Occipital lobe (tissue), 2 donors: ENCODE results near the gene MEF2C. TPM values are rescaled to one million over a fixed set of nuclear protein-coding genes. Genes with fewer than 3 reads are reported as not detected.
A peak's percentile ranks its signal among the peaks of the same experiment; 100 is the strongest.
"Not testable (repeated sequence)": the region's sequence is repeated elsewhere in the genome, so short reads cannot be mapped to it uniquely, and the experiment has no call there.

Experiments used
- DNase-seq: peaks from one replicate; lab custom pipeline; 2025; lab: John Stamatoyannopoulos, UW
- total RNA-seq: library from RNA; depleted of rRNA; stranded (reverse); fragments of >200 nt; gene quantifications from one replicate; pipeline ENCODE4 v1.2.3, GENCODE V29; 2014

The MEF2C gene
- total RNA-seq, 1 donor from 2014 or later: 2,088 TPM

DNA sequence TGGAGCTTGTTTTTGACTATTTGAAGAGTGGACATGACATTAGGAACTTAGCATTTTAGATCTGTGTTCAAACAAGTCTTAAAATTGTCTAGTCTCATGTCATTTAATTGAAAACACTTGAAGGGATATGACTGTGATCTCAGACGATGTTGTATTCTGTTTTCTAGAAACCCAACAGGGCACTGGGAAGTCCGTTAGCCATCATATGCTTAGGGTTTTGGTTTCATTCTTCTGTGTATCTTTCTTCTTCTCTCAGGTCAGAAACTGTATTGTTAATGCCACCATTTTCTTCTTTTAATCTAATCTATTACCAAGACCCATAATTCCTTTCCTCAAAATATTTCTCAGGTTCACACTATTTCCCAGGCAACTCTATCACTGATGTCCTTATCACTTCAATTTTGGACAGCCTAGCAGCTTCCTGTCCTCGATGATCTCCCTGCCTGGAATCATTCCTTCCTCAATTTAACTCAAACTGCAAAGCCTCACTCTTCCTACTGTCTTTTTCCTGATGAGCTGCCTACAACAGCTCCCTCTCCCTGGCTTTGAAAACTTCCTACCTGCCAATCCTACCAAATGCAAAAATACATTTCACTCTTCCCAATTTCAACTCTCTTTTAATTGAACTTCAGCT is 77.7 kb downstream of the MEF2C start:
- DNase-seq: no peak

- no peak for DNase-seq
These were observed 78.5 kb downstream of the MEF2C start for GRCh38 chr5:88804444-88804843.

DNA sequence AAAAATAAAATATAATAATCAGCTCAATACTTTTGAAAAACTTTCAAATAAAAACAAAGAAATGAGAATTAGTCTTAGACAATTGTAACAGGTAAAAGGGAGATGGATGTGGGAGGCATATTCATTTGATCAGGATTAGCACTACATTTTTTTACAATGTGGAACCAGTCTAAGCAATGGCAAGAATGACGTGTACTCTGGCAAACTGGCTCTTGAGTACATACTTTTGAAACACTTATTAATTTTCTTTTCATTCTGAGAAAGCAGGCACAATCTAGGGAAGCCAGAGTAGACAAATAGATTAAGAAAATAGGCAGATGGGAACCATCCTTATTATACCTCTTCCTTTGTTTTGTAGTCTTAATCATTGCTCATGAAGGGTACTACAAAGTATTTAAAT is 79.7 kb downstream of the MEF2C start:
- DNase-seq: no peak

DNA sequence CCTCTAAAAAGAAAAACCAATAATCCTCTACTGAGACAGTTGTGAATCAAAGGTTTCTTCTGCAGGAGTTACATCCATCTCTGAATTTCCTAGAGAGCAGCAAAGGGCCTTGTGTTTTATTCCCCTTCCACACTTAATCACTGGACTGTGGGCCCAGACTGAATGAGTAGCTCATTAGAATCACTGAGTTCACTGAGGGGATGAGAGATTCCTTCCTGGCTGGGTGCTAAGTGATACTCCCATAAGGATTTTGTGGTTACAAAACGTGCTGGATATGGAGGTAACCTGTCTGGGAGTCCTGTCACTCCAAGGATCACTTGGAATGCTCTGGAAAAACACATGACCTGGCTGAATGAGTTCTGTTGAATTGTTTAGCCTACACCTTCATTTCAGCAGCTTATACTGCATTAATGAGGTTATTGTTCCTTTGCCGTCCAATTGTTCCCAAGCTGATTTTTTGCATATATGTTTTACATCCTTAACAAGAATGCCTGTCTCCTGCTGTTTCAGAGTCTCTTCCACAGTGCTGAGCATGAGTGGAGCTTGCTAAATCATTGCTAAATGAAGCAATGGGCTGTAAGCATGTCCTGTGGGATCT is 82.9 kb downstream of the MEF2C start:
- DNase-seq: no peak

GRCh38 chr5:88798933-88799332 is 84.1 kb downstream of the MEF2C start:
- DNase-seq: not testable (repeated sequence)

DNA sequence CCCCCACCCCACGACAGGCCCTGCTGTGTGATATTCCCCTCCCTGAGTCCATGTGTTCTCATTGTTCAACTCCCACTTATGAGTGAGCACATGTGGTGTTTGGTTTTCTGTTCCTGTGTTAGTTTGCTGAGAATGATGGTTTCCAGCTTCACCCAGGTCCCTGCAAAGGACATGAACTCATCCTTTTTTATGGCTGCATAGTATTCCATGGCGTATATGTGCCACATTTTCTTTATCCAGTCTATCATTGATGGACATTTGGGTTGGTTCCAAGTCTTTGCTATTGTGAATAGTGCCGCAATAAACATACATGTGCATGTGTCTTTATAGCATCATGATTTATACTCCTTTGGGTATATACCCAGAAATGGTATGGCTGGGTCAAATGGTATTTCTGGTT is 89.2 kb downstream of the MEF2C start:
- DNase-seq: not testable (repeated sequence)

DNA sequence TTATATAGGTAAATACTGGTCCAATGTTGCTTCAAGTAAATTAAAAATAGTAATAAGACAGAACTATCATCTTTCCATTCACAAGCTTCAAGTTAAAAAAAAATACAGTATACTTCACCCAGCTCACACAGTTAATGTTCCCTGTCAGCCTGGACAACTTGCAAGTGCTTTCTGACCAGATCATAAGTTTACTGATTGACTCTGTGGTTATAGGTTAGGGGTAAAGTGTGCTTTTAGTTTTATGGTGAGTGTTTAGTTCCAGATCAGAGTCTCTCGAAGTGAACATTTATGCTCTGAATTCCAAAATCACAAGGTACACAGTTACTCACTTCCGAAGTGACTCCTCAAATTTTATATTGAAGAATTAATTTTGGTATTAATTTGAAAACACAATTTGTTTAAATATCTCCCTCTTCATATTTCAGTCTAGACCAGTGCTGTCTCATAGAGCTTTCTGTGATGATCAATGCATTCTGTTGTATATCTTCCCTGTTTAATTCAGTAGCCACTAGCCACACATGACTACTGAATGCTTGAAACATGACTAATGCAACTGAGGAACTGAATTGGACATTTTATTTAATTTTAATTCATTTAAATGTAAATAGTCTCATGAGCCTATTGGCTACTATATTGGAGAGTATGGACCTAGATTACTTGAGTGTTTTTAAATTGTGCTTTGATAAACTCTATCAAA is 90.7 kb downstream of the MEF2C start:
- no peak for DNase-seq

DNA sequence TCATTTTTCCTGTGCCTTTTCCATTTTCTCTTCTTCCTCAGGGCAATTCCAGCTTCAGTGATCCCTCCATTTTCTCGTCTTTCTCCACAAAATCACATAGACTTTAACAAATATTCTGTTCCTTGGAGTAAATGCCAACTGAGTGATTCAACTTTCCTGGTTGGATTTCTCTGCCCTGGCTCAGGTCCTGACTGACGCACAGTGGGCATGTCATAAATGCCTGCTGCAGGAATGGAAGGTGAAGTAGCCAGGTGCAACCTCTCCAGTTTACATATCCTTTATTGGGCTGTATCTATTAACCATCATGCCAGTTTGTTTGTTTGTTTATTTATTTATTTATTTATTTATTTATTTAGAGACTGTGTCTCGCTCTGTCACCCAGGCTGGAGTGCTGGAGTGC is 95.1 kb downstream of the MEF2C start:
- no peak for DNase-seq

DNA sequence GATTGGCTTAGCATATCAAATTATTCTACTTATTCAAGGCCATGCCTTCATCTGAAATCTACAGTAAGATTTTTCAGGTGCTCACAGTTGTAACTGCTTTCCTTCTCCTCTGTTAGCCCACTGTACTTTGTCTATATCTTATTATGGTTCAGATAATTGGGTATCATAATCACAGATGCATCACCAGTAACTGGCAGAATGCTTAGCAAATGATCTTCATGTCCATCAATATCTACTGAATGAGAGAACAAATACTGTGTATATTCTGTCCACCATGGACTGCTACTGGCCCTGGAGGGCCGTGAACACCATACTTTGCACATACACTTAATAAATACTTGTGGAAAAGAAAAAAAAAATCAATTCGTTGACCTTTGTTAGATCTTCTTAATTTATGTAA is 96.2 kb downstream of the MEF2C start:
- no peak for DNase-seq

- DNase-seq: no peak
These were observed 97.0 kb downstream of the MEF2C start for GRCh38 chr5:88785746-88786565.

GRCh38 chr5:88782571-88782970 is 100.4 kb downstream of the MEF2C start:
- DNase-seq: no peak

DNA sequence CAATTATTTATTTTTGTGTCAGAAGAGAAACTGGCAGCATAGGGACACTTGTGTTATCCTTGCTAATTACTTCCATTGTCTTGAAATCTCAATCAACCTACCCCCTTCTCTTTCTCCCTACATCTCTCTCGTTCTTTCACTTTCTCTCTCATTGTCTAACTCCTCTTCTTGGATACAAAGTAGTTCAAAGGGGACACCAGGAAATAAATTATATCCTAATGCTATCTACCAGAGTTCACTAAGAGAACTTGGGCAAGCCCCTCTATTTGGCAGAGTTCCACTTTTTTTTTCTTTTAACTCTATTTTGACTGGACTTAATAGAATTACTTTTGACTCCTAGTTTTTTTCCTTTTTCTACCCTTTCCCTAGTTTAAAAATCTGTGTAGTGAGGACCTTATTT is 102.2 kb downstream of the MEF2C start:
- no peak for DNase-seq

GRCh38 chr5:88778736-88779135 is 104.2 kb downstream of the MEF2C start:
- DNase-seq: peak; percentile 17

GRCh38 chr5:88776692-88777091 is 106.3 kb downstream of the MEF2C start:
- no peak for DNase-seq

- DNase-seq: no peak
These were observed 110.2 kb downstream of the MEF2C start for GRCh38 chr5:88772831-88773230.

GRCh38 chr5:88772047-88772446 is 110.9 kb downstream of the MEF2C start:
- no peak for DNase-seq

GRCh38 chr5:88770276-88771257 is 112.4 kb downstream of the MEF2C start:
- DNase-seq: no peak

DNA sequence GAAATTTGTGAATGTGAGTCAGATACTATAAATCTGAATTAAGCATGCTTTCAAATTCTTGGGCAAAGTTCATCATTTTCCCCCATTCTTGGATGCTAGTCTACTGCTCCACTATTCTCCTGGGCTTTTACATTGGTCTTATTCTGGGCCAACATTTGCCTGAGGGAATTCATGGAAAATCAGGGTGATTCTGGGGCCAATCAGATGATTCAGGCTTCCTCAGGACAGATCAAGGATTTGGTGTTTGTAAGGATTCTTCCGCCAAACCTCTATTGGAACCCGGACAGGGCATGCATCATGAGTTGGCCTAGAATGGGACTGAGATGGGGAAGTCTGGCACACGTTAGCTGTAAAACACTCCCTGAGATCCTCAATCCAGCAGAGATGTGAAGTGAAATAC is 113.8 kb downstream of the MEF2C start:
- no peak for DNase-seq

DNA sequence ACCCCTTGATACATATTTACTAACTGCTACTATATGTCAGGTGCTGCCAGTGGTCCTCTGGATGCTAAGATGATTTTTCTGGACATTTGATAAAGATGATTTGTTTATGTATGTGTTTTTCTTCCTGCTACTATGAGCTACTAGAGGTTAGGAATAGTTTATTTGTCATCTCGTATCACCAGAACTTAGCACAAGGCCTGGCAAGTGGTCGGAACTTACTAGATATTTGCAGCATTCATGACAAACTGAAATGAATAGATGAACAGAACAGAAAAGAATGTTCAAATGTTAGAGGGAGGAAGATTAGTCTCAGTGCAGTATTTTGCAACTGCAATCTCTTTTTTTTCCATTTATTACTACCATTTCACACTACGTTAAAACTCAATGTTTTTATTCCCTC is 114.6 kb downstream of the MEF2C start:
- DNase-seq: no peak

DNA sequence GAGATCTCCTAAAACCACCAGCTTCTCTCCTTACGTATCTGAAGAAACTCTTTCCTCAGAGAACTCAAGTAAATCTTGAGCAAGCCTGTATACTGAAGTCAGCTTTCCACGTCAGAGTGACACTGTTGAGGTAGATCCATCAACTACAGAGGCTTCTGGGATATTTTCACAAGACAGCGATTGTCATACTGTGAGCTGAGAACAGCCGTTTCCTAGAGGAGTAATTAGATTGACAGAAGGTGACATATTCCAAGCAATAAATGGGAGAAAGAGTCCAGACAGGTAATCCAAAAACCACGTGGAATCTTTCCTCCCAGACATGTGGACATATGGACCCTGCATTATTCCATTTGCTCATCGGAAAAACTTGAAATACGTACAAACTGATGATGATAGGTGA is 117.2 kb downstream of the MEF2C start:
- no peak for DNase-seq

GRCh38 chr5:88765171-88765570 is 117.8 kb downstream of the MEF2C start:
- no peak for DNase-seq
